Measurements from ENCODE around the gene SHISA7. TPM values are rescaled to one million over a fixed set of nuclear protein-coding genes. Genes with fewer than 3 reads are reported as not detected.

Gene SHISA7
- polyA plus RNA-seq, 2 of the 4 experiments (the other 2 are of a cell fraction) = 0.01 TPM; not detected in 1

DNA sequence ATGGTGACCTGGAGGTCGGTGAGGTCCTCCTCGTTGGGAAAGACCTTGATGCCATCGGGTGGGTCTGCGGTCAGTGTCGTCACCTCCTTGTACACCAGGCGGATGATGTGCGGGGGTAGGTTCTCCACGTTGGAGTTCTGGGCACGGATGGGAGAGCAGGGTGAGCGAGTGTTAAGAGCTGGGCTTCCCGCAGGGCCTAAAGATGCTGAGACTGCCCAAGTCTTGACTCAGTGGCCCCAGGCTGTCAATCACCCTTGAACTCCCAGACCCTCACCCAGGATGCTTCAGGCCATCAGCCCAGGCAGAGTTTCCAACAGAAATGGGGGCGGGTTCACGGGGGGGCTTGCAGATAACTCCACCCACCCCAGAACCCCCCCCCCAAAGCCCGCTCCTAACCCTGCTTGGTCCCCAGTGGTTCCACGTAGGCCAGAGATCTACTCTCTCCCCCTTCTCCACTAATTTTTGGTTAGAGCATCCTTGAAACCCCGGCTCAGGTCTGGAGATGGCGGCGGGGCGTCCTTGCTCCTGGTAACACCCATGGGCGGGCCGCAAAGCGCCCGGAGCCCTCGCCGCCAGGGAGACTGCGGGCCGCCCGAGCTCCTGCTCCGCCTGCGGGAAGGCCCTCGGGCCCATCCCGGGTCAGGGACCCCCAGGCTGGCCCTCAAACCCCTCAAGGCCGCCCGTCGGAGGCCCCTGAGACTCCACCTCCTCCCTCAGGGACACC lies 36.1 kb downstream of the SHISA7 start:
- ChIA-PET CTCF (interaction anchor here (1.1 to 8.1 kb wide), 4 partner anchors 11 to 266 kb away, joined by 3 to 61 read pairs (median 8); no protein-coding TSS in a partner anchor), POLR2A (interaction anchor here (0.5 to 3.3 kb wide), 45 partner anchors 9 to 1103 kb away, joined by 3 to 55 read pairs (median 5); partner anchors contain the start of genes DNAAF3, FIZ1, HSPBP1 and ISOC2)
- Histone ChIP-seq H3K27ac (peak overlapping the region; percentile 95 to 97), H3K9me3 (0 out of 3 replicates have a peak, but pooled peaks cover 6% of the 10 kb centered on the region), H3K4me1 (peaks cover 46% of the 10 kb centered on the region), H3K4me2 (peak overlapping the region; percentile 81), H3K4me3 (peak overlapping the region; percentile 98)
- ATAC-seq = peak; percentile 11 to 38; a peak in 5 of 6 replicates
- WGBS (ENCODE audit: missing lambda C conversion rate) = 2% methylated on average over 25 of the region's 35 CpGs
- DNase-seq (ENCODE audit: low read depth in 1 of 2, low spot score in 1 of 2) = no peak
- no peak for FAIRE-seq
- TF ChIP-seq, protein P1, sequence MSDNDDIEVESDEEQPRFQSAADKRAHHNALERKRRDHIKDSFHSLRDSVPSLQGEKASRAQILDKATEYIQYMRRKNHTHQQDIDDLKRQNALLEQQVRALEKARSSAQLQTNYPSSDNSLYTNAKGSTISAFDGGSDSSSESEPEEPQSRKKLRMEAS (IDR thresholded peaks at IDR 0.05) = peak; percentile 26
- no peak for TF ChIP-seq HOXB13 (CRISPR knock-in tag; IDR thresholded peaks at IDR 0.05; ENCODE audit: low read depth)

GRCh38 chr19:55406091-55406825 lies 36.8 kb downstream of the SHISA7 start:
- FAIRE-seq (no peak), ATAC-seq (no peak), DNase-seq (ENCODE audit: low read depth in 1 of 2, low spot score in 1 of 2) (no peak)
- ChIA-PET POLR2A (interaction anchor here (0.5 to 3.3 kb wide), 9 partner anchors 18 to 1102 kb away, joined by 3 to 55 read pairs (median 6); partner anchors contain the start of genes RPL28, TMEM238 and ZNF784), CTCF (interaction anchor here (0.8 to 8.1 kb wide), 7 partner anchors 9 to 265 kb away, joined by 3 to 61 read pairs (median 6); no protein-coding TSS in a partner anchor)
- Histone ChIP-seq H3K27ac (peak overlapping the region; percentile 95 to 97), H3K4me1 (peaks cover 48% of the 10 kb centered on the region), H3K4me2 (peak overlapping the region; percentile 81), H3K4me3 (peak overlapping the region; percentile 98), H3K9me3 (0 out of 3 replicates have a peak, but pooled peaks cover 6% of the 10 kb centered on the region)
- TF ChIP-seq JUN (IDR thresholded peaks at IDR 0.05) = peak in 1 of 2 experiments; percentile 42; a peak in 2 of 5 replicates
- TF ChIP-seq RFX5 (IDR thresholded peaks at IDR 0.05) = no peak
- no peak for TF ChIP-seq ZC3H11A (IDR thresholded peaks at IDR 0.05)
- TF ChIP-seq FOSL2 (IDR thresholded peaks at IDR 0.05) = no peak
- TF ChIP-seq FOSL2 (CRISPR knock-in tag; IDR thresholded peaks at IDR 0.05) = no peak
- TF ChIP-seq FOSB (CRISPR knock-in tag; IDR thresholded peaks at IDR 0.05) = no peak
- 50% methylated on average over 14 of the region's 14 CpGs for WGBS (ENCODE audit: missing lambda C conversion rate)

GRCh38 chr19:55405638-55406037 lies 37.5 kb downstream of the SHISA7 start:
- TF ChIP-seq ZNF302 (CRISPR knock-in tag; IDR thresholded peaks at IDR 0.05) (no peak), RAD21 (conservative IDR thresholded peaks at IDR 0.05 in 1 of 2, IDR thresholded peaks at IDR 0.05 in 1 of 2) (no peak), SMC3 (IDR thresholded peaks at IDR 0.05) (no peak), HOXB13 (CRISPR knock-in tag; IDR thresholded peaks at IDR 0.05; ENCODE audit: low read depth) (no peak), TFCP2L1 (CRISPR knock-in tag; IDR thresholded peaks at IDR 0.05) (no peak), POLR2AphosphoS2 (conservative IDR thresholded peaks at IDR 0.05; ENCODE audit: low read length) (no peak), CHD4 (IDR thresholded peaks at IDR 0.05; ENCODE audit: borderline replicate concordance) (no peak), JUNB (IDR thresholded peaks at IDR 0.05) (no peak), SREBF2 (IDR thresholded peaks at IDR 0.05) (no peak)
- TF ChIP-seq, protein P2, sequence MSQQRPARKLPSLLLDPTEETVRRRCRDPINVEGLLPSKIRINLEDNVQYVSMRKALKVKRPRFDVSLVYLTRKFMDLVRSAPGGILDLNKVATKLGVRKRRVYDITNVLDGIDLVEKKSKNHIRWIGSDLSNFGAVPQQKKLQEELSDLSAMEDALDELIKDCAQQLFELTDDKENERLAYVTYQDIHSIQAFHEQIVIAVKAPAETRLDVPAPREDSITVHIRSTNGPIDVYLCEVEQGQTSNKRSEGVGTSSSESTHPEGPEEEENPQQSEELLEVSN (IDR thresholded peaks at IDR 0.05; ENCODE audit: borderline replicate concordance, low read depth) = no peak
- TF ChIP-seq, protein P3, sequence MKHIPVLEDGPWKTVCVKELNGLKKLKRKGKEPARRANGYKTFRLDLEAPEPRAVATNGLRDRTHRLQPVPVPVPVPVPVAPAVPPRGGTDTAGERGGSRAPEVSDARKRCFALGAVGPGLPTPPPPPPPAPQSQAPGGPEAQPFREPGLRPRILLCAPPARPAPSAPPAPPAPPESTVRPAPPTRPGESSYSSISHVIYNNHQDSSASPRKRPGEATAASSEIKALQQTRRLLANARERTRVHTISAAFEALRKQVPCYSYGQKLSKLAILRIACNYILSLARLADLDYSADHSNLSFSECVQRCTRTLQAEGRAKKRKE (CRISPR knock-in tag; IDR thresholded peaks at IDR 0.05; ENCODE audit: low read depth) = no peak
- no peak for FAIRE-seq
- DNase-seq (ENCODE audit: low read depth in 1 of 2, low spot score in 1 of 2) = no peak
- no peak for ATAC-seq
- Histone ChIP-seq H3K4me2 (peak overlapping the region; percentile 81), H3K4me3 (peak overlapping the region; percentile 98), H3K4me1 (peaks cover 48% of the 10 kb centered on the region), H3K9me3 (0 out of 3 replicates have a peak, but pooled peaks cover 6% of the 10 kb centered on the region), H3K27ac (peak overlapping the region in 1 of 2 experiments; percentile 97; a peak in 3 of 6 replicates)
- ChIA-PET POLR2A (interaction anchor here (0.5 to 3.3 kb wide), 4 partner anchors 16 to 199 kb away, joined by 3 to 55 read pairs (median 21); partner anchors contain the start of genes RPL28 and TMEM238), CTCF (interaction anchor here (0.8 to 8.1 kb wide), 9 partner anchors 9 to 264 kb away, joined by 3 to 61 read pairs (median 6); no protein-coding TSS in a partner anchor)
- WGBS (ENCODE audit: missing lambda C conversion rate) = 86% methylated on average over 5 of the region's 5 CpGs
